A673 (cell line): ENCODE measurements around the gene ANKLE1.

Experiments used
- CTCF ChIP-seq: fragments of 300-800, 200-600 bp; sonication (generic); conservative IDR thresholded peaks from 2 replicates; pipeline ENCODE4 v1.5.1; 2017; ENCODE audit warnings: low read depth, mild to moderate bottlenecking, antibody characterized with exemption, low read length, moderate library complexity, mixed read lengths
- EZH2 ChIP-seq: fragments of 200-600 bp; sonication (generic); IDR thresholded peaks from 2 replicates; pipeline ENCODE4 v1.6.1; 2017; ENCODE audit warnings: borderline replicate concordance, low read depth, mild to moderate bottlenecking, mixed read lengths, antibody characterized with exemption, low read length; ENCODE audit not compliant: poor library complexity, severe bottlenecking

- TF ChIP-seq CTCF (no peak), EZH2 (no peak)
These were observed 46.2 kb downstream of the ANKLE1 start for GRCh38 chr19:17327654-17328516.
